Breast epithelium (tissue), 4 donors: ENCODE measurements around the gene SLC16A9. TPM values are rescaled to one million over a fixed set of nuclear protein-coding genes. Genes with fewer than 3 reads are reported as not detected.

ENCODE experiments used
- DNase-seq, 2 donors: peaks; one replicate each; pipeline ENCODE4 v3.0.0-alpha.2; 2019; ENCODE audit warnings: low spot score in 2 of 2
- H3K27ac ChIP-seq, 2 donors: fragments of 200-600 bp; sonication (generic) in 1 of 2; one replicate each; pipeline ENCODE4 v1.5.1; 2016 to 2019; ENCODE audit warnings: mild to moderate bottlenecking in 1 of 2
- H3K27me3 ChIP-seq, 2 donors: fragments of 200-600 bp; sonication (generic) in 1 of 2; one replicate each; pipeline versions ENCODE4 v1.5.1 to v1.6.0; 2017 to 2019; ENCODE audit warnings: control low read depth in 1 of 2, mild to moderate bottlenecking in 1 of 2
- H3K36me3 ChIP-seq: fragments of 200-600 bp; one replicate; pipeline ENCODE4 v1.5.1; 2019
- H3K4me1 ChIP-seq, 2 donors: fragments of 200-600 bp; sonication (generic); one replicate each; pipeline ENCODE4 v1.5.1; 2016 to 2019; ENCODE audit warnings: control low read depth in 1 of 2
- H3K4me3 ChIP-seq, 3 donors: fragments of 200-600 bp; sonication (generic); 1 replicate in 2 of 3; 2 replicates in 1 of 3; pipeline ENCODE4 v1.5.1; 2016 to 2019; ENCODE audit warnings: mild to moderate bottlenecking in 3 of 3, moderate library complexity in 2 of 3
- H3K9me3 ChIP-seq, 2 donors: fragments of 200-600 bp; sonication (generic) in 1 of 2; one replicate each; pipeline ENCODE4 v1.5.1; 2016 to 2019; ENCODE audit warnings: control low read depth in 1 of 2
- CTCF ChIP-seq, 3 donors: fragments of 450-650 bp; IDR thresholded peaks; one replicate each; pipeline ENCODE4 v1.5.1; 2016 to 2017; ENCODE audit warnings: antibody characterized with exemption in 3 of 3, mild to moderate bottlenecking in 3 of 3, moderate library complexity in 3 of 3
- POLR2A ChIP-seq: fragments of 450-650 bp; IDR thresholded peaks from one replicate; pipeline ENCODE4 v1.6.1; 2016; ENCODE audit warnings: antibody characterized with exemption, mild to moderate bottlenecking, moderate library complexity
- POLR2AphosphoS5 ChIP-seq, 3 donors: sonication (generic); formaldehyde crosslinking; IDR thresholded peaks; one replicate each; pipeline ENCODE4 v1.6.1; 2017; ENCODE audit warnings: antibody characterized with exemption in 3 of 3
- intact Hi-C: fragments of 100-400 bp; cut with DNase I; formaldehyde crosslinking; loops from one replicate; pipeline ENCODE4 v1.15.1; 2023; ENCODE audit warnings: low total_unique reads
- total RNA-seq, 3 donors: library from RNA; depleted of rRNA; stranded (reverse); fragments of >200 nt; gene quantifications; one replicate each; pipeline ENCODE4 v1.1.0, GENCODE V29; 2016

Gene SLC16A9
- total RNA-seq, 3 donors from 2014 or later: 0.32 to 1.2 (median 0.33) TPM

- TF ChIP-seq POLR2A (no peak), POLR2AphosphoS5 (IDR thresholded peaks at IDR 0.05) (no peak), CTCF (IDR thresholded peaks at IDR 0.05) (no peak)
- H3K27me3 ChIP-seq: no peaks in the 10 kb centered on the region
- no peaks in the 10 kb centered on the region for H3K4me1 ChIP-seq
- intact Hi-C loops: no loop called here
- H3K36me3 ChIP-seq: no peaks in the 10 kb centered on the region
- DNase-seq: no peak
- no peaks in the 10 kb centered on the region for H3K9me3 ChIP-seq
- H3K27ac ChIP-seq: no peak overlapping the region
- no peak overlapping the region for H3K4me3 ChIP-seq
These were observed 76.6 kb downstream of the SLC16A9 start for GRCh38 chr10:59633063-59633462.

GRCh38 chr10:59631882-59632807 lies 77.5 kb downstream of the SLC16A9 start:
- H3K27ac ChIP-seq: no peak overlapping the region
- intact Hi-C loops: no loop called here
- H3K36me3 ChIP-seq: no peaks in the 10 kb centered on the region
- DNase-seq: no peak
- no peaks in the 10 kb centered on the region for H3K4me1 ChIP-seq
- TF ChIP-seq POLR2AphosphoS5 (IDR thresholded peaks at IDR 0.05): no peak
- no peak for TF ChIP-seq POLR2A
- TF ChIP-seq CTCF (IDR thresholded peaks at IDR 0.05): no peak
- H3K4me3 ChIP-seq: no peak overlapping the region
- no peaks in the 10 kb centered on the region for H3K27me3 ChIP-seq
- H3K9me3 ChIP-seq: no peaks in the 10 kb centered on the region

- Histone ChIP-seq H3K4me1 (no peaks in the 10 kb centered on the region), H3K36me3 (no peaks in the 10 kb centered on the region), H3K27ac (no peak overlapping the region), H3K4me3 (no peak overlapping the region), H3K27me3 (no peaks in the 10 kb centered on the region), H3K9me3 (no peaks in the 10 kb centered on the region)
- no peak for TF ChIP-seq POLR2AphosphoS5 (IDR thresholded peaks at IDR 0.05)
- TF ChIP-seq POLR2A: no peak
- no peak for TF ChIP-seq CTCF (IDR thresholded peaks at IDR 0.05)
- DNase-seq: no peak
- intact Hi-C loops: no loop called here
These were observed 78.4 kb downstream of the SLC16A9 start for GRCh38 chr10:59631237-59631636.

- no peaks in the 10 kb centered on the region for H3K36me3 ChIP-seq
- intact Hi-C loops: no loop called here
- H3K4me3 ChIP-seq: no peak overlapping the region
- DNase-seq: no peak
- H3K9me3 ChIP-seq: no peaks in the 10 kb centered on the region
- H3K4me1 ChIP-seq: no peaks in the 10 kb centered on the region
- no peak overlapping the region for H3K27ac ChIP-seq
- TF ChIP-seq POLR2A (no peak), POLR2AphosphoS5 (IDR thresholded peaks at IDR 0.05) (no peak), CTCF (IDR thresholded peaks at IDR 0.05) (no peak)
- no peaks in the 10 kb centered on the region for H3K27me3 ChIP-seq
These were observed 80.7 kb downstream of the SLC16A9 start for GRCh38 chr10:59628965-59629364.

GRCh38 chr10:59628456-59628855 lies 81.2 kb downstream of the SLC16A9 start:
- Histone ChIP-seq H3K9me3 (no peaks in the 10 kb centered on the region), H3K27me3 (no peaks in the 10 kb centered on the region), H3K4me3 (no peak overlapping the region), H3K27ac (no peak overlapping the region), H3K4me1 (no peaks in the 10 kb centered on the region), H3K36me3 (no peaks in the 10 kb centered on the region)
- intact Hi-C loops: no loop called here
- no peak for DNase-seq
- no peak for TF ChIP-seq POLR2A
- TF ChIP-seq POLR2AphosphoS5 (IDR thresholded peaks at IDR 0.05): no peak
- no peak for TF ChIP-seq CTCF (IDR thresholded peaks at IDR 0.05)
